ENCODE results near the gene PTPN14. TPM values are rescaled to one million over a fixed set of nuclear protein-coding genes. Genes with fewer than 3 reads are reported as not detected.
"Not testable (repeated sequence)": the region's sequence is repeated elsewhere in the genome, so short reads cannot be mapped to it uniquely, and the experiment has no call there.

Gene PTPN14
- polyA plus RNA-seq, 1 experiment = 29.4 TPM

DNA sequence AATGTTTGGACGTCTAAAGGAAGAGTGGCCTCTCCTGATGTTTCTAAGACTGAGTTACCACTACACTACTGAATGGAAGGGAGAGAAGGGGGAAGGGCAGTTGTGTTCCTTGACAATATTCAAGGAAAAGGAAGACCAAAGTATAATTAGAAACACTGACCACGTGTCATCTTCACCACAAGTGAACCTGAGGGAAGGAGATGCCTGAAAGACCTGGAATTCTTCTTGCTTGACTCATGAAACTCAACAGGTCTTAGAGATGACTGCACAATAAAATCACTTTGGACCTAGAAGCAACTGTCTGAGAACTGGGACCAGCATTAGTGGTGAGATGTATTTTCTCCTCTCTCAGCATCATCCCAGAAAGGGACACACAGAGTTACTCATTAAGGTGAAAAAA, 56.7 kb downstream of the PTPN14 start:
- TF ChIP-seq, protein P1, sequence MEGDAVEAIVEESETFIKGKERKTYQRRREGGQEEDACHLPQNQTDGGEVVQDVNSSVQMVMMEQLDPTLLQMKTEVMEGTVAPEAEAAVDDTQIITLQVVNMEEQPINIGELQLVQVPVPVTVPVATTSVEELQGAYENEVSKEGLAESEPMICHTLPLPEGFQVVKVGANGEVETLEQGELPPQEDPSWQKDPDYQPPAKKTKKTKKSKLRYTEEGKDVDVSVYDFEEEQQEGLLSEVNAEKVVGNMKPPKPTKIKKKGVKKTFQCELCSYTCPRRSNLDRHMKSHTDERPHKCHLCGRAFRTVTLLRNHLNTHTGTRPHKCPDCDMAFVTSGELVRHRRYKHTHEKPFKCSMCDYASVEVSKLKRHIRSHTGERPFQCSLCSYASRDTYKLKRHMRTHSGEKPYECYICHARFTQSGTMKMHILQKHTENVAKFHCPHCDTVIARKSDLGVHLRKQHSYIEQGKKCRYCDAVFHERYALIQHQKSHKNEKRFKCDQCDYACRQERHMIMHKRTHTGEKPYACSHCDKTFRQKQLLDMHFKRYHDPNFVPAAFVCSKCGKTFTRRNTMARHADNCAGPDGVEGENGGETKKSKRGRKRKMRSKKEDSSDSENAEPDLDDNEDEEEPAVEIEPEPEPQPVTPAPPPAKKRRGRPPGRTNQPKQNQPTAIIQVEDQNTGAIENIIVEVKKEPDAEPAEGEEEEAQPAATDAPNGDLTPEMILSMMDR (IDR thresholded peaks at IDR 0.05; ENCODE audit: insufficient read depth, low read depth, low read length) = no peak
- Histone ChIP-seq H3K27me3 (ENCODE audit: control insufficient read depth, insufficient read depth, low read length) (no peaks in the 10 kb centered on the region), H3K4me3 (ENCODE audit: low read depth, low read length) (no peak overlapping the region), H3K36me3 (ENCODE audit: control insufficient read depth, insufficient read depth, low read length) (no peaks in the 10 kb centered on the region)
- ChIA-PET CTCF (interaction anchor here (0.8 to 1.3 kb wide), 2 partner anchors 18 to 56 kb away, joined by 3 read pairs; no protein-coding TSS in a partner anchor), POLR2A (no interaction called here)
- no peak for DNase-seq (ENCODE audit: low read depth)

DNA sequence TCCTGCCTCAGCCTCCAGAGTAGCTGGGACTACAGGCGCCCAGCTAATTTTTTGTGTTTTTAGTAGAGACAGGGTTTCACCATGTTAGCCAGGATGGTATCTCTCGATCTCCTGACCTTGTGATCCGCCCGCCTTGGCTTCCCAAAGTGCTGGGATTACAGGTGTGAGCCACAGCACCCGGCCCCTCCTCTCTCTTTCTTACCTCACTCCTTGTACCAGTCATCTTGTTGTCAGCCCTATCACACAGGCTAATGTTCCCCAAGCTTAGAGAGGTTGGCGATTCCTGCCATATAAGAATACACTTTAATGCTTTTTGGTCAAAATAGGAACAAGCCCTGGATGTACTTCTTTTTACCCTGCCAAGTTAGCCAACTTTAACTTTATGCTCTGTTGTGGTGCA, 57.2 kb downstream of the PTPN14 start:
- H3K4me3 ChIP-seq (ENCODE audit: low read depth, low read length); H3K36me3 ChIP-seq (ENCODE audit: control insufficient read depth, insufficient read depth, low read length); DNase-seq (ENCODE audit: low read depth); H3K27me3 ChIP-seq (ENCODE audit: control insufficient read depth, insufficient read depth, low read length); POLR2A ChIA-PET: not testable (repeated sequence)
- CTCF ChIA-PET = interaction anchor here (0.6 to 1.3 kb wide), 3 partner anchors 17 to 161 kb away, joined by 3 read pairs; no protein-coding TSS in a partner anchor

DNA sequence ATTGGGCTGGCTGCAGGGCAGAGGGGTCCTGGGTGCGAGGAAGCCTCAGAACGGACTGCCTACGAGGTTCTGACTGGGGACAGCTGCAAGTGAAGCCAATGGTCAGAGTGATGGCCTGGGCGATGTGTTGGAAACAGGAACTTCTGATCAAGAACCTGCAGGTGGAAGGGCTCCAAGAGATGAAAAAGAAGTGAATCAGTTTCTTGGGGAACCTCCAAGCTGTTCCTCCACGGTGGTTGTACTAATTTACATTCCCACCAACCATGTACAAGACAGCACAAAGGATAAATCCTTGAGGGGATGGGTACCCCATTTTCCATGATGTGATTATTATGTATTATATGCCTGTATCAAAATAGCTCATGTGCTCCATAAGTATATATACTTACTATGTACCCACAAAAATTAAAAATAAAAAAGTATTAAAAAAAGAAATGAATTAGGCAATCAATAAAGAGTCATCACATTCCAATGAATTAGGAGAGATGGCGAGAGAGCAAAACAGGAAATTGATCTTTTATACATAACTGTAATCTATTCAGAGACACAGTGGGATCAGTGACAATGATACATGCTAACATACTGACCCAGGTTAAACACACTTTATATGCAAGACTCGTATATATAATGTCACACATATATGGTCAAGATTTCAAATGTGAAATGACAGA, 58.1 kb downstream of the PTPN14 start:
- ChIA-PET CTCF (interaction anchor here (0.6 kb wide), 2 partner anchors 160 to 231 kb away, joined by 3 read pairs; no protein-coding TSS in a partner anchor), POLR2A (no interaction called here)
- no peaks in the 10 kb centered on the region for H3K36me3 ChIP-seq (ENCODE audit: control insufficient read depth, insufficient read depth, low read length)
- TF ChIP-seq, protein P1 (IDR thresholded peaks at IDR 0.05; ENCODE audit: insufficient read depth, low read depth, low read length) = no peak
- no peak for DNase-seq (ENCODE audit: low read depth)
- H3K4me3 ChIP-seq (ENCODE audit: low read depth, low read length) = no peak overlapping the region
- no peaks in the 10 kb centered on the region for H3K27me3 ChIP-seq (ENCODE audit: control insufficient read depth, insufficient read depth, low read length)

DNA sequence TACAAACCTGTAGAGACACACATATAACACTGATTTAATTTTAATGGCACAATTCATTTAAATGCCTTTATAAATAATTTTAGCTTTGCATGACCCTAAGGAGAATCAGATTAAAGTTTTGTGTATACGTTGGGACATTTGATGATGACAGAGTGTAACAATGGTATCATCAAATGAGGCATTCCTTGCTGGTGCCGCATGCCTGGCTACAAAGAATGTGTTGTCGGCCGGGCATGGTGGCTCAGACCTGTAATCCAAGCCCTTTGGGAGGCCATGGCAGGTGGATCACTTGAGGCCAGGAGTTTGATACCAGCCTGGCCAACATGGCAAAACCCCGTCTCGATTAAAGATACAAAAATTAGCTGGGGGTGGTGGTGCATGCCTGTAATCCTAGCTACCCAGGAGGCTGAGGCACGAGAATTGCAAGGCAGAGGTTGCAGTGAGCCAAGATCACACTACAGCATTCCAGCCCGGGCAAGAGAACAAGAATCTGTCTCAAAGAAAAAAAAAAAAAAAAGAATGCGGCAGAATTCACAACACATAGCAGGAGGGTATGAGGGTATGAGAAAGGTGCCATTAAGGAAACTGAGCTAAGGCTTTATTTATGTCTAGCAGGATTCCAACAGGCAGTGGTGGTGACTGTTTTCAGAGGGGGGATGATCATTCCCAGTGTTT, 58.9 kb downstream of the PTPN14 start:
- H3K36me3 ChIP-seq (ENCODE audit: control insufficient read depth, insufficient read depth, low read length) = no peaks in the 10 kb centered on the region
- TF ChIP-seq, protein P1 (IDR thresholded peaks at IDR 0.05; ENCODE audit: insufficient read depth, low read depth, low read length) = no peak
- ChIA-PET CTCF (interaction anchor here (0.6 kb wide), 2 partner anchors 159 to 231 kb away, joined by 3 read pairs; no protein-coding TSS in a partner anchor), POLR2A (no interaction called here)
- no peak overlapping the region for H3K4me3 ChIP-seq (ENCODE audit: low read depth, low read length)
- no peak for DNase-seq (ENCODE audit: low read depth)
- no peaks in the 10 kb centered on the region for H3K27me3 ChIP-seq (ENCODE audit: control insufficient read depth, insufficient read depth, low read length)

DNA sequence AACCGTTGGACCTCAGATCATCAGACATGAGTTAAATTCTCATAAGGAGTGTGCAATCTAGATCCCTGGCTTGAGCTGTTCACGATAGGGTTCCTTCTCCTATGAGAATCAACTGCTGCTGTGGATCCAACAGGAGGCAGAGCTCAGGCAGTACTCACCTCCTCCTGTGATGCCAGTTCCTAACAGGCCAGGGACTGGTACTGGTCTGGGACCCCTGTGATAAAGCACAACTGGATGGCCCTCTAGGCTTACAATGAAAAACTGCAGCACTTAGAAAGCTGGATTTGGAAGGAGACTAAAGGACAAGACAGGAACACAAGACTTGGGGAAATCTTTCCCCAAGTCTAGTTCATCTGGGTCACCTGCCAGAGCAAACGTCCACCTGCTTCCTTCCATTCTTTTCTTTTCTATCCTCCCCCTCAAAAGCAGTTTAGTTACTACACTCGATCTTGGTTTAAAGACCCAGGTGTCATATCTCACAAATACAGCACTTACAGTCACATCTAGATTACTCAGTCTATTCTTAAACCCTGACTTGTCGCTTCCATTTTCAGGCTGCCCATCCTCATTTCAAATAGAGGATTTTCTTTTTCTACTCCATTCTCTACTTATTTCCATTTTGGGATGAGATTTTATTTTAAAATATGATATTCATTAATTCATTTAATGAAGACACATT, 59.8 kb downstream of the PTPN14 start:
- Histone ChIP-seq H3K27me3 (ENCODE audit: control insufficient read depth, insufficient read depth, low read length) (no peaks in the 10 kb centered on the region), H3K36me3 (ENCODE audit: control insufficient read depth, insufficient read depth, low read length) (no peaks in the 10 kb centered on the region), H3K4me3 (ENCODE audit: low read depth, low read length) (no peak overlapping the region)
- TF ChIP-seq, protein P1 (IDR thresholded peaks at IDR 0.05; ENCODE audit: insufficient read depth, low read depth, low read length) = no peak
- DNase-seq (ENCODE audit: low read depth) = no peak
- POLR2A ChIA-PET = no interaction called here
- CTCF ChIA-PET = no interaction called here

Measured in BJ (cell line).